Calu3 (cell line): ENCODE measurements around the gene TSHZ2. TPM values are rescaled to one million over a fixed set of nuclear protein-coding genes. Genes with fewer than 3 reads are reported as not detected.

Experiments
- BruUV-seq: library from RNA; stranded (reverse); fragments of 400-500 nt; replicated peaks from 2 replicates; lab custom pipeline; 2021; lab: Mats Ljungman, UMichigan
- CTCF ChIA-PET: fragments of 300-600 bp; sonication (Branson Sonifier 250); formaldehyde crosslinking; loops from one replicate; lab custom pipeline; 2022; ENCODE audit warnings: antibody characterized with exemption; lab: Charles Lee
- DNase-seq: peaks from one replicate; pipeline ENCODE4 v3.0.0; 2022
- H3K27ac Mint-ChIP-seq: one replicate; pipeline ENCODE4 v1.8.0; 2022; ENCODE audit warnings: mixed read lengths; ENCODE audit not compliant: unreplicated experiment
- H3K27me3 Mint-ChIP-seq: one replicate; pipeline ENCODE4 v1.8.0; 2022; ENCODE audit warnings: mixed read lengths; ENCODE audit not compliant: unreplicated experiment
- H3K36me3 Mint-ChIP-seq: one replicate; pipeline ENCODE4 v1.8.0; 2022; ENCODE audit warnings: mild to moderate bottlenecking, moderate library complexity, mixed read lengths; ENCODE audit not compliant: insufficient read depth, unreplicated experiment
- H3K4me1 Mint-ChIP-seq: one replicate; pipeline ENCODE4 v1.8.0; 2022; ENCODE audit warnings: mild to moderate bottlenecking, low read depth, mixed read lengths; ENCODE audit not compliant: unreplicated experiment
- H3K4me3 Mint-ChIP-seq: one replicate; pipeline ENCODE4 v1.8.0; 2022; ENCODE audit warnings: mild to moderate bottlenecking, low read depth, moderate library complexity, mixed read lengths; ENCODE audit not compliant: unreplicated experiment
- H3K9me3 Mint-ChIP-seq: one replicate; pipeline ENCODE4 v1.8.0; 2022; ENCODE audit warnings: low read depth, mixed read lengths; ENCODE audit not compliant: unreplicated experiment
- intact Hi-C: fragments of 100-400 bp; cut with micrococcal nuclease; formaldehyde crosslinking; loops from one replicate; pipeline ENCODE4 v1.10.0; 2022; ENCODE audit not compliant: unreplicated experiment
- total RNA-seq: library from RNA; stranded (reverse); gene quantifications from 2 replicates; pipeline ENCODE4 v1.2.3, GENCODE V29; 2022
- TF ChIP-seq, protein P1 (sequence below): fragments of 200-600 bp; IDR thresholded peaks from one replicate; pipeline ENCODE4 v1.8.0; 2022; ENCODE audit warnings: antibody characterized with exemption; ENCODE audit not compliant: unreplicated experiment

TSHZ2 gene
- total RNA-seq, 1 experiment from 2014 or later: not detected

DNA sequence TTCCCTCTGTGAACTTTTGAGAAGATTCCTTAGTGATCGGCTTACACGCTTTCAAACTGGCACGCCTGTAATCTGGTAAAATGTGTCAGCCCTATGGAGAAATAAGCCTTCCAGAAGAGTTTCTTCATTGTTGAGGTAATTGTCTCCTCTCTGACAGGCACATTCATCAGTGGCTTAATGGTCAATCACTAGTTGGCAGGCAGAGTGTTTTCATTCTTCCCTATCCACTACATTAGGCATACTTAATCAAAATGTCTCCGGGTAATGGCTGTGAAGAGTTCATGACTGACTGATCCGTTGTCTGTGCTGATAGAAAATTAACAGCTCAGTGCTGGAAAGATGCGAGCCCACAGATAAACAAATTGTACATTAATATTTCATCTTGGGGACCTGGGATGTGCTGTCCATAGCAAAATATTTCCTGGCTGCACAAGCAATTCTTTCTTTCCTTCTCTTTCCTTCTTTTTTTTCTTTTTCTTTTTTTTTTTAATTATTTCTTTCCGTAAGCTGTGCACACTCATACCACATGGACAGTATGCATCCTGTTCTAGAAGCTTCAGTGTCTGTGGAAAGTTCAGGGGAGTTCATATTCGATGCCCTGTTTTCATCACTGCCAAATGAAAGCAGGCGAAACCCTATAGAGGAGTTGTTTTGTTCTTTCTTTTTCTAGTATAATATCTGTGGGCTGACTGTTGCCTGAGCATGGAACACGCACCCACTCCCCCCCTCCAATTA, 31.4 kb downstream of the TSHZ2 start:
- peaks cover 22% of the 10 kb centered on the region for H3K27me3 Mint-ChIP-seq
- no peaks in the 10 kb centered on the region for H3K36me3 Mint-ChIP-seq
- intact Hi-C loops: no loop called here
- peaks cover 4% of the 10 kb centered on the region for H3K9me3 Mint-ChIP-seq
- no TSS peak for BruUV-seq
- peaks cover 13% of the 10 kb centered on the region for H3K4me1 Mint-ChIP-seq
- H3K27ac Mint-ChIP-seq: no peak overlapping the region
- H3K4me3 Mint-ChIP-seq: no peak overlapping the region
- TF ChIP-seq, protein P1, sequence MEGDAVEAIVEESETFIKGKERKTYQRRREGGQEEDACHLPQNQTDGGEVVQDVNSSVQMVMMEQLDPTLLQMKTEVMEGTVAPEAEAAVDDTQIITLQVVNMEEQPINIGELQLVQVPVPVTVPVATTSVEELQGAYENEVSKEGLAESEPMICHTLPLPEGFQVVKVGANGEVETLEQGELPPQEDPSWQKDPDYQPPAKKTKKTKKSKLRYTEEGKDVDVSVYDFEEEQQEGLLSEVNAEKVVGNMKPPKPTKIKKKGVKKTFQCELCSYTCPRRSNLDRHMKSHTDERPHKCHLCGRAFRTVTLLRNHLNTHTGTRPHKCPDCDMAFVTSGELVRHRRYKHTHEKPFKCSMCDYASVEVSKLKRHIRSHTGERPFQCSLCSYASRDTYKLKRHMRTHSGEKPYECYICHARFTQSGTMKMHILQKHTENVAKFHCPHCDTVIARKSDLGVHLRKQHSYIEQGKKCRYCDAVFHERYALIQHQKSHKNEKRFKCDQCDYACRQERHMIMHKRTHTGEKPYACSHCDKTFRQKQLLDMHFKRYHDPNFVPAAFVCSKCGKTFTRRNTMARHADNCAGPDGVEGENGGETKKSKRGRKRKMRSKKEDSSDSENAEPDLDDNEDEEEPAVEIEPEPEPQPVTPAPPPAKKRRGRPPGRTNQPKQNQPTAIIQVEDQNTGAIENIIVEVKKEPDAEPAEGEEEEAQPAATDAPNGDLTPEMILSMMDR: no peak
- CTCF ChIA-PET: interaction anchor here (0.8 kb wide), 1 partner anchor 110 kb away, joined by 3 read pairs; no protein-coding TSS in a partner anchor
- no peak for DNase-seq

DNA sequence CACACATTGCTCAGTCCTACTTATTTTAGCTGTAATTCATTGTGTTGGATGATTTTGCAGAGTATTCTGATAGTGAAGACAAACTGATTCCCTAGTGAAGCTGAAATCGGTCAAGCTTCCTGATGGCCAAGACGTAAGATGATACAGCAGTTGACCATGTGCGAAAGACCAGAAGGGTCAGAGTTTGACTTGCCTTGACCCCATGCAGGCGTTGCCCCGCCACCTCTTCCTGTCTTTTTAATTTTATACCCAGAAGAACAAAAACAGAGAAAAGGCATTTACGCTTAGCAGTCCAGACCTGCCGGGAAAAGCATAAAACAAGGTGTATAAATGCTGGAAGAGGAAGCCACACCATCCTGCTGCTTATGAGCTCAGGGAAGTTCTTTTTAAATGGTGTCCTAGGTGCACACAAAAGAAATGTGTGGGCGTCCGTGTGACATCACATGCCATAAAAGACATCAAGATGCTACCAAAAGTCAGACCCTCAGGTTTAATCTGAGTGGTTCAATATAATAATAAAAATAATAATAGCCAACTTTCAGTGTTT, 32.2 kb downstream of the TSHZ2 start:
- Mint-ChIP-seq H3K4me3 (no peak overlapping the region), H3K9me3 (peaks cover 4% of the 10 kb centered on the region), H3K4me1 (peaks cover 13% of the 10 kb centered on the region), H3K27ac (no peak overlapping the region), H3K36me3 (no peaks in the 10 kb centered on the region), H3K27me3 (peaks cover 16% of the 10 kb centered on the region)
- no peak for DNase-seq
- BruUV-seq: no TSS peak
- TF ChIP-seq, protein P1: no peak
- intact Hi-C loops: no loop called here
- CTCF ChIA-PET: no interaction called here

DNA sequence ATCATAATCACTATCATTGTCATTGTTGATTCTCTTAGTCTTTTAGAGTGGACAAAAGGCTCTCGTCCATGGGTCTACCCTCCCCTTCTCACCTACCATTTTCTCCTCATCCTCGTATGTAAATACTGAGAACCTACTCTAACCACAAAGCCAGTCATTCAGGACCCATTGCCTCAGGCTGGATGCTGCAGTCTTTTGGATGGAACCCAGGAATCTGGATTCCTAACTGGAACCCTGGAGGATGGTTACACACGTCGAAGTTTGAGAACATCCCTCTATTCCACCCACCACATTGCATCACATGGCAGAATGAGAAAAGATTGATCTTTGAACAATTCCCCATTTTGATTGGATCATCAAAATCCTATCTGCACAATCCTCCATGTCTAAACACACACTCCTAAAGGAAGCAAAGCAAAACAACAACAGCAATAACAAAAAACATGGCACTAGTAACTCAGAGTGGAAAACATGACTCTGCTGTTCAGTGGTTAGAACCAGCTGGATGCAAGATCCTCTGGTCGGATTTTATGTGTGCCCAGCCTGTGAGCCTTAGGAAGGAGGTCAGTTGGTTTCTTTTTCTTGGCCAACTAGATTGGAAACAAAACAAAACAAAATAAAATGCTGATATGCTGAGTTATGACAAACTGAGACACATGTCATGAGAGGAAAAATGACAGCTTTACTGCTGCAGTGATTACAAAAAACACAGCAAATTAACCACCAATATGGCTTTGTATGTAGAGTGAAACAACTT, 38.0 kb downstream of the TSHZ2 start:
- no TSS peak for BruUV-seq
- peaks cover 4% of the 10 kb centered on the region for H3K9me3 Mint-ChIP-seq
- intact Hi-C loops: no loop called here
- no peaks in the 10 kb centered on the region for H3K4me1 Mint-ChIP-seq
- CTCF ChIA-PET: no interaction called here
- H3K36me3 Mint-ChIP-seq: no peaks in the 10 kb centered on the region
- TF ChIP-seq, protein P1: no peak
- H3K27me3 Mint-ChIP-seq: peaks cover 15% of the 10 kb centered on the region
- no peak for DNase-seq
- no peak overlapping the region for H3K4me3 Mint-ChIP-seq
- no peak overlapping the region for H3K27ac Mint-ChIP-seq

DNA sequence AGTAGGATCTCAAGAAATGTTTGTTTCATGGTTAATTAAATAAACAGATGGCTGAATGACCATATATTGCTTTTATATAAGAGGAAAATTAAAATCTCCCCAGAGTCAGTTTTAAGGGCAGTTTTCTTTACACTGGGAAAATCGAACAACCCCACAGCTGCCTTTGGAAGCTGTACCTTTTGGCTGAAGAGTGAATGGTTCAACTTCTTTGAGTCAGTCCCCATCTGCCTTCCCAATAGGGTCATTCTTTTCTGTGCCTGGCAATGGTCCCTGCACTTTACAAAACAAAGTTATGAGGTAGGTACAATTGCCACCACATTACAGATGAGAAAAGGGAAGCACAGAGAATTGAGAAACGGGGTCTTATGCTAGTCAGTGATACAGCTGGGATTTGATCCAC, 39.5 kb downstream of the TSHZ2 start:
- TF ChIP-seq, protein P1: no peak
- Mint-ChIP-seq H3K27me3 (peaks cover 15% of the 10 kb centered on the region), H3K36me3 (no peaks in the 10 kb centered on the region), H3K9me3 (peaks cover 4% of the 10 kb centered on the region), H3K27ac (no peak overlapping the region), H3K4me1 (no peaks in the 10 kb centered on the region), H3K4me3 (no peak overlapping the region)
- BruUV-seq: no TSS peak
- no peak for DNase-seq
- intact Hi-C loops: no loop called here
- CTCF ChIA-PET: no interaction called here
